ENCODE results near the gene TIMP4. TPM values are rescaled to one million over a fixed set of nuclear protein-coding genes. Genes with fewer than 3 reads are reported as not detected.

The TIMP4 gene
- total RNA-seq, 1 donor from 2014 or later, result not detected

DNA sequence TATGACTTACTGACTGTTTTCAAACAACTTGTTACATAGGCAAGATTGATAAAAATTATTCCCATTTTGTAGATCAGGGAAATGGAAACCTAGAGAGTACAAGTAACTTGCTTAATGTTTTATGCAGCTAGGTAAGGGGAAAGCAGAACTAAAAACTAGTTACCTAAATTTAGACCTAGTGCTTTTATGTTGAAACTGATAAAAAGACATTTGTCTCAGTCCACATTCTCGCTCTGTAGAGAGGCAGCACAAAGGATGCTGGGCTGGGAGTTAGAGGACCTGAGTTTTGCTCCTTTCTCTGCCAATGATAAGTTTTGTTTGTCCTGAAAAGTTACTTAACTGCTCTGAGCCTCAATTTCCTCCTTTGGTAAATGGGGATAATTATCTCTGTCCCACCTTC is 17.4 kb downstream of the TIMP4 start:
- H3K27me3 Mint-ChIP-seq, result no peaks in the 10 kb centered on the region
- no peaks in the 10 kb centered on the region for H3K4me1 Mint-ChIP-seq (ENCODE audit: low read depth)
- H3K9me3 Mint-ChIP-seq (ENCODE audit: low read depth), result no peaks in the 10 kb centered on the region
- no peak overlapping the region for H3K4me3 Mint-ChIP-seq (ENCODE audit: low read depth)
- no peak for DNase-seq (ENCODE audit: low spot score, unreplicated experiment)
- no peak overlapping the region for H3K27ac Mint-ChIP-seq
- TF ChIP-seq CTCF (IDR thresholded peaks at IDR 0.05; ENCODE audit: unreplicated experiment), result no peak
- H3K36me3 Mint-ChIP-seq (ENCODE audit: insufficient read depth), result no peaks in the 10 kb centered on the region

GRCh38 chr3:12139111-12139511 is 19.6 kb downstream of the TIMP4 start:
- H3K36me3 Mint-ChIP-seq (ENCODE audit: insufficient read depth), result no peaks in the 10 kb centered on the region
- H3K4me1 Mint-ChIP-seq (ENCODE audit: low read depth), result peaks cover 2% of the 10 kb centered on the region
- H3K27ac Mint-ChIP-seq, result peak overlapping the region; percentile 9
- H3K9me3 Mint-ChIP-seq (ENCODE audit: low read depth), result no peaks in the 10 kb centered on the region
- H3K4me3 Mint-ChIP-seq (ENCODE audit: low read depth), result no peak overlapping the region
- DNase-seq (ENCODE audit: low spot score, unreplicated experiment), result no peak
- TF ChIP-seq CTCF (IDR thresholded peaks at IDR 0.05; ENCODE audit: unreplicated experiment), result peak; percentile 61
- no peaks in the 10 kb centered on the region for H3K27me3 Mint-ChIP-seq

DNA sequence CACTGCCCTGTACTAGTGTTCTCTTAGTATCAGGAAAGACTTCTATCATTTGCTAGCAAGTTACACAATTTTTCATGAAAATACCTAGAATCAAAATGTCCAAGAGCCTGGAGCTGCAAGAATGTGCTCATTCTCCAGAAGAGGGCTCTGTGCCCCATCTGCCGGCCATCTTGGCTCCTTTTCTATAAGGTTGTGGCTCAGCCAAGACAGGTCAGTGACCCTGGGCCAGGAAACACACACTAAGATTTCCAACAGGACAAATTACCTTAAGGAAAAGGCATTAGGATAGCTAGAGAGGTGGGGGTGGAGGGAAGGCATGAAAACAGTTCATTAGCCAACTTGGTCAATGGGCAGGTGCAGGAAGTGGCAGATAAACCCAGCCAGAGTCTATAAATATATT is 20.7 kb downstream of the TIMP4 start:
- Mint-ChIP-seq H3K27ac (no peak overlapping the region), H3K9me3 (ENCODE audit: low read depth) (no peaks in the 10 kb centered on the region), H3K27me3 (no peaks in the 10 kb centered on the region), H3K4me3 (ENCODE audit: low read depth) (no peak overlapping the region), H3K4me1 (ENCODE audit: low read depth) (peaks cover 2% of the 10 kb centered on the region), H3K36me3 (ENCODE audit: insufficient read depth) (no peaks in the 10 kb centered on the region)
- DNase-seq (ENCODE audit: low spot score, unreplicated experiment), result no peak
- peak; percentile 46 for TF ChIP-seq CTCF (IDR thresholded peaks at IDR 0.05; ENCODE audit: unreplicated experiment)

DNA sequence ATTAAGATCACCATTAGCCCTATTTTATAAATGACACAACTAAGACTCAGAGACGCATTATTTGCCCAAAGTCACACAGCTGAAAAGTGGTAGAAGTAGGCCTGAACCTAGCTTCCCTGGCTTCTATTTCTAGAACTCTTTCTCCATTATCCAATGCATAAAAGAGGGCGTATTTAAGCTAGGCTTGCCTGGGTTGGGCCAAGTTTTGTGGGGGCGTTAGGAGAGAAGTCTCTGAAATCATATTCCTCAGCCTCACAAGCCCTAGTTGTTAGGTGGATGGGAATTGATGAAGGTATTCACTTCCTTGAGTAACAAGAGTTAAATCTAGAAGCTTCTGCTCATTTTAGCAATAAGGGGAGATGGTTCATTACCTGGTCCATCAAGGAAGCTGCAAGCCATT is 22.3 kb downstream of the TIMP4 start:
- Mint-ChIP-seq H3K4me1 (ENCODE audit: low read depth) (peaks cover 2% of the 10 kb centered on the region), H3K9me3 (ENCODE audit: low read depth) (no peaks in the 10 kb centered on the region), H3K36me3 (ENCODE audit: insufficient read depth) (no peaks in the 10 kb centered on the region), H3K27ac (no peak overlapping the region), H3K4me3 (ENCODE audit: low read depth) (no peak overlapping the region), H3K27me3 (no peaks in the 10 kb centered on the region)
- TF ChIP-seq CTCF (IDR thresholded peaks at IDR 0.05; ENCODE audit: unreplicated experiment), result no peak
- no peak for DNase-seq (ENCODE audit: low spot score, unreplicated experiment)

DNA sequence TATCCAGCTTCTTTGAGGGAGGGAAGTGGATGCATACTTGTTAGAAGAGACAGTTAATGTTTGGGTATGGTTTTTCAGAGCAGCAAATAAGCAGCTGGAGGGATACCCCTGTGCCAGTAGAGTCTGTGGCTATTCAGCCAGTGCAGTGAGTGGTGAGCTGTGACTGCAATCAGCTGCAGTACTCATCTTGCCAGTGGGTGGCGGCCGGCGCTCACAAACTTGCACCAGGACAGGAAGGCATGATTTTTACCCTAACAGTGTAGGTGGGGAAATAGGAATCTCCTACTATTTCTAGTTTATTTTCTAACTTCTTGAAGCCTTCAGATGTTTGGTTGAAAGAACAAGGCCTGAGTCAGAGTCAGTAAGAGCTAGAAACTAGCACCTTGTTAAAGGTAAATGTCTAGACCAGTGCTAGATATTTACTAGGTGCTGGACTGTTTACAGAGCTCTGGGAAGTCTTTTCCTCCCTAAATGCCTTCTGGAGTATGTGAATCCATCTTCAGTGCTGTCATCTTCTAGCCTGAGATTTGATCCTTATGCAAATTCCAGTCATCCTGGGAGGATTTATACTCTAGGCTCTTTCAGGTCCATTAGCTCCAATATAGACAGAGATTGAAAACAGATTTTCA is 23.6 kb downstream of the TIMP4 start:
- Mint-ChIP-seq H3K4me1 (ENCODE audit: low read depth) (peaks cover 2% of the 10 kb centered on the region), H3K4me3 (ENCODE audit: low read depth) (no peak overlapping the region)

More for the DNA sequence above, 23.6 kb downstream of the TIMP4 start:
- DNase-seq (ENCODE audit: low spot score, unreplicated experiment), result peak; percentile 45
- Mint-ChIP-seq H3K9me3 (ENCODE audit: low read depth) (no peaks in the 10 kb centered on the region), H3K27ac (no peak overlapping the region), H3K36me3 (ENCODE audit: insufficient read depth) (no peaks in the 10 kb centered on the region), H3K27me3 (no peaks in the 10 kb centered on the region)
- peak; percentile 89 for TF ChIP-seq CTCF (IDR thresholded peaks at IDR 0.05; ENCODE audit: unreplicated experiment)

All from progenitor cell of endocrine pancreas (in vitro differentiated cells).